ENCODE data around the gene C1QTNF1. TPM values are rescaled to one million over a fixed set of nuclear protein-coding genes. Genes with fewer than 3 reads are reported as not detected.
A peak's percentile ranks its signal among the peaks of the same experiment; 100 is the strongest.

Gene C1QTNF1
- total RNA-seq, 6 donors from 2014 or later, result 9.3 to 30.4 (median 14.1) TPM

DNA sequence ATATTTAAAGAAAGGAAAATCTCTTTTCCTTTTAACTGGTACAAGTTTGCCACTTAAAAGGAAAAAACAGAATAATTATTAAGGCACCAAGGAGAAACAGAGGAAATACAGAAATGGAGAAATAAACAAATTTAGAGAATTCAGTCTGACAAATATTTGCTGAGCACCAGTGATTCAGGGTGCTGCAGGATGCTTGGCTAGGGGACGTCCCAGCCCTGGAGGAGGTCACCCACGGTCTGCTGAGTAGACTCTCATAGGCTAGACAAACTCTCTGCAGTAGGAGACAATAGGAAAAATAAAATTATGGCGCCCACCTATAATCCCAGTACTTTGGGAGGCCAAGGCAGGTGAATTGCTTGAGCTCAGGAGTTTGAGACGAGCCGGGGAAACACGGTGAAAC is 15.9 kb downstream of the C1QTNF1 start:
- Histone ChIP-seq H3K27ac (no peak overlapping the region), H3K9me3 (no peaks in the 10 kb centered on the region), H3K36me3 (no peaks in the 10 kb centered on the region), H3K4me1 (peaks cover 16 to 24% (median 21%) of the 10 kb centered on the region in 4 donors), H3K4me3 (no peak overlapping the region), H3K27me3 (no peaks in the 10 kb centered on the region)
- no peak for ATAC-seq (ENCODE audit: low FRiP score in 2 of 2)
- DNase-seq, result no peak
- TF ChIP-seq POLR2AphosphoS5 (IDR thresholded peaks at IDR 0.05), result no peak
- TF ChIP-seq POLR2A (IDR thresholded peaks at IDR 0.05), result no peak
- no peak for TF ChIP-seq EP300 (IDR thresholded peaks at IDR 0.05)
- TF ChIP-seq, protein P1, sequence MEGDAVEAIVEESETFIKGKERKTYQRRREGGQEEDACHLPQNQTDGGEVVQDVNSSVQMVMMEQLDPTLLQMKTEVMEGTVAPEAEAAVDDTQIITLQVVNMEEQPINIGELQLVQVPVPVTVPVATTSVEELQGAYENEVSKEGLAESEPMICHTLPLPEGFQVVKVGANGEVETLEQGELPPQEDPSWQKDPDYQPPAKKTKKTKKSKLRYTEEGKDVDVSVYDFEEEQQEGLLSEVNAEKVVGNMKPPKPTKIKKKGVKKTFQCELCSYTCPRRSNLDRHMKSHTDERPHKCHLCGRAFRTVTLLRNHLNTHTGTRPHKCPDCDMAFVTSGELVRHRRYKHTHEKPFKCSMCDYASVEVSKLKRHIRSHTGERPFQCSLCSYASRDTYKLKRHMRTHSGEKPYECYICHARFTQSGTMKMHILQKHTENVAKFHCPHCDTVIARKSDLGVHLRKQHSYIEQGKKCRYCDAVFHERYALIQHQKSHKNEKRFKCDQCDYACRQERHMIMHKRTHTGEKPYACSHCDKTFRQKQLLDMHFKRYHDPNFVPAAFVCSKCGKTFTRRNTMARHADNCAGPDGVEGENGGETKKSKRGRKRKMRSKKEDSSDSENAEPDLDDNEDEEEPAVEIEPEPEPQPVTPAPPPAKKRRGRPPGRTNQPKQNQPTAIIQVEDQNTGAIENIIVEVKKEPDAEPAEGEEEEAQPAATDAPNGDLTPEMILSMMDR (IDR thresholded peaks at IDR 0.05), result no peak
- WGBS, 2 donors, result 91 to 92% methylated on average over 6 of the region's 6 CpGs

DNA sequence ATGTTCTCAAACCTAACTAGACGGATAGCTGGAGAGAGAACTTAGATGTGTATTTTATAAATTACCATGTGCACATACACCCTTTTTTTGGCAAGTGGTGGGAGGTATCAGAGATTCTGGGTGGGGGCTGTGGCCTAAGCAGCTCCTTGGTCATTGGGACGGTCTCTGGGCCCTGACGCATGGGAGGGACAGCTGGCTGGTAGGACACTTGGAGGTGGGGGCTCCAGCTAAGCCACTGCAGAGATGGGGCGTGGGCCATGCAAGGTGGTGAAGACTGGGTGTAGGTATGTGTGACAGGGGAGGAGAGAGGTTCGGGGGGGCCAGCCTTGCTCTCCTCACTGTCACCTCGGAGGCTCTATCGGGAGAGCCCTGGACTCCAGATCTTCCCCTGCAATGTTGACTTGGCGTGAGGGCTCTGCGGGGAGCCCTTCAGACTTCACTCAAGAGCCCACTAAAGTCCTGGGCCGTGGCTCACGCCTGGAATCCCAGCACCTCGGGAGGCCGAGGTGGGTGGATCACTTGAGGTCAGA is 17.1 kb downstream of the C1QTNF1 start:
- peaks cover 9 to 25% (median 20%) of the 10 kb centered on the region in 4 donors for H3K4me1 ChIP-seq
- ATAC-seq (ENCODE audit: low FRiP score in 2 of 2) (no peak), DNase-seq (no peak)
- 79 to 81% methylated on average over 11 to 13 of the region's 13 CpGs for WGBS, 2 donors
- H3K27me3 ChIP-seq, result no peaks in the 10 kb centered on the region
- no peaks in the 10 kb centered on the region for H3K36me3 ChIP-seq
- no peaks in the 10 kb centered on the region for H3K9me3 ChIP-seq
- TF ChIP-seq POLR2A (IDR thresholded peaks at IDR 0.05) (no peak), EP300 (IDR thresholded peaks at IDR 0.05) (no peak), POLR2AphosphoS5 (IDR thresholded peaks at IDR 0.05) (no peak)
- TF ChIP-seq, protein P1 (IDR thresholded peaks at IDR 0.05), result no peak
- no peak overlapping the region for H3K27ac ChIP-seq
- no peak overlapping the region for H3K4me3 ChIP-seq

DNA sequence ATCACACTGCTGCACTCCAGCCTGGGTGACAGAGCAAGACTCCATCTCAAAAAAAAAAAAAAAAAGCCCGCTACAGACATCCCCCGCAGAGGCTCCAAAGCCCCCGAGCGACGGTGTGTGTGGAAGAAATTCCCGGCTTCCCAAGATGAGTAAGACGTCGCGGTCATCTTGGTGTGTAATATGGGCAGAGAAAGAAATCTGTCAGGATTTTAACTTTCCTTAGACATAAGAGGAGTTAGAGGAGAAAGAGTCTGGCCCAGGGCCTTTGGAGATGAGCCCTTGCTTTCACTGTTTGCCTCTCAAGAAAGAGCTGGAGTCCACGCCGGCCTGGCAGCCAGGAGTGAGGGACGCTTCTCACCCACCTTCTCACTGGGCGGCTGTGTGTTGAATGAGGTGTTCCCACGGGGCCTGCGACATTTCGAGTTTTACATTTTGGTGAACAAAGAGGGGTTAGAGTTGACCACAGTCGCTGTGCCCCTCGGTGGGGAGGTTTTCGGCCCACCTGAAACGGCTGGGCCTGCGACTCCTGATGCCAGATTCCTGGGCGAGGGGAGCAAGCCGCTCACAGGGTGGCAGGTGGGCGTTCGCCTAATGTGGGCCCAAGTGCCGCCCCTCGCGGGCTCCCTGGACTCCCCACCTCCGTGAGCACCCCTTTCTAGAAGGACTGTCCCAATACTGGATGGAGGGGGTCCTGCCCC is 17.9 kb downstream of the C1QTNF1 start:
- no peak for TF ChIP-seq EP300 (IDR thresholded peaks at IDR 0.05)
- TF ChIP-seq POLR2AphosphoS5 (IDR thresholded peaks at IDR 0.05), result no peak
- no peak for TF ChIP-seq POLR2A (IDR thresholded peaks at IDR 0.05)
- TF ChIP-seq, protein P1 (IDR thresholded peaks at IDR 0.05), result no peak
- H3K27ac ChIP-seq, result no peak overlapping the region
- peak; percentile 24 to 25 for ATAC-seq (ENCODE audit: low FRiP score in 2 of 2)
- peaks cover 2 to 24% (median 13%) of the 10 kb centered on the region in 4 donors for H3K4me1 ChIP-seq
- no peaks in the 10 kb centered on the region for H3K27me3 ChIP-seq
- 89 to 94% methylated on average over 19 to 27 of the region's 29 CpGs for WGBS, 2 donors
- H3K4me3 ChIP-seq, result no peak overlapping the region
- H3K9me3 ChIP-seq, result no peaks in the 10 kb centered on the region
- H3K36me3 ChIP-seq, result no peaks in the 10 kb centered on the region
- DNase-seq, result peak in 1 of 2 donors; percentile 67

DNA sequence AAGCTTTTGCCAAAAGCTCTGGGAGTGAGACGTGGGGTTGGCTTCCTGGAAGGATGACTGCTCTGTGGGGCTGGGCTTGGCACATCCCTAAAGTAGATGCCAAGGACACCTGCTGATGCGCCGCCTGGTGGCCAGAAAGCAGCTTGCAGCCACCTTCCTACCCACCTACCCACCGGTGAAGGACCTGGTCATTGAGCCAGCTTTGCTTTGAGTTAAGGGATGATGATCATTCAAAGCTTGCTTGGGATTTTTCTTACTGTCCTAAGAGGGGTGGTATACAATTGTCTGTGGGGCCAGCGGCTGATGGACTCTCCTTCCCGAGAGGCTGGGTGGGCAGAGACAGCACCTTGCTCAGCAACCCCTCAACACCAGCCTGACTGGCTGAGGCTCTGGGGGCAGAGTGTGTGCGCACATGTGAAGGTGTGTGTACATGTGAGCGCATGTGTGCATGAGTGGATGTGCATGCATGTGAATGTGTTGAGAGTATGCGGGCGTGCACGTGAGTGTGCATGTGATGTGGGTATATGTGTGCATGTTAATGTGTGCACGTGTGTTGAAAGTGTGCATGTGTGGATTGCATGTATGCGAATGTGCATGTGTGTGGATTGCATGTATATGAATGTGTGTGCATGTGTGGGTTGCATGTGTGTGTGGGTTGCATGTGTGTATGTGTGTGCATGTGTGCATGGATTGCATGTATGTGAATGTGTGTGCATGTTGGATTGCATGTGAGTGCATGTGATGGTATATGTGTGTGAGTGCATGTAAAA is 18.6 kb downstream of the C1QTNF1 start:
- H3K36me3 ChIP-seq, result peaks cover 0 to 3% (median 1%) of the 10 kb centered on the region in 4 donors
- peaks cover 0 to 20% (median 10%) of the 10 kb centered on the region in 4 donors for H3K4me1 ChIP-seq
- no peak overlapping the region for H3K4me3 ChIP-seq
- 60 to 65% methylated on average over 13 of the region's 13 CpGs for WGBS, 2 donors
- H3K27me3 ChIP-seq, result no peaks in the 10 kb centered on the region
- TF ChIP-seq, protein P1 (IDR thresholded peaks at IDR 0.05), result peak; percentile 84 to 93 (median 90)
- no peak for TF ChIP-seq EP300 (IDR thresholded peaks at IDR 0.05)
- DNase-seq (peak; percentile 82 to 89), ATAC-seq (ENCODE audit: low FRiP score in 2 of 2) (peak in 1 of 2 donors; percentile 39)
- no peak overlapping the region for H3K27ac ChIP-seq
- no peaks in the 10 kb centered on the region for H3K9me3 ChIP-seq
